HG03571 (cell line): ENCODE measurements around the gene SDR39U1.

Experiments
- ATAC-seq: cut with Tn5 transposase; IDR thresholded peaks from one replicate; pipeline ENCODE4 v1.9.1; 2021; ENCODE audit not compliant: unreplicated experiment

The SDR39U1 gene

GRCh38 chr14:24443053-24443665 lies 583 bp upstream of the SDR39U1 start:
- no peak for ATAC-seq

- ATAC-seq, result no peak
These were observed 704 bp downstream of the SDR39U1 start for GRCh38 chr14:24441904-24442239.

- ATAC-seq, result no peak
These were observed 1.1 kb downstream of the SDR39U1 start for GRCh38 chr14:24441485-24441884.

- no peak for ATAC-seq
These were observed 1.8 kb downstream of the SDR39U1 start for GRCh38 chr14:24440606-24441399.

GRCh38 chr14:24439830-24440605 lies 2.6 kb downstream of the SDR39U1 start:
- ATAC-seq, result no peak

- no peak for ATAC-seq
These were observed 3.3 kb downstream of the SDR39U1 start for GRCh38 chr14:24439257-24439656.

- no peak for ATAC-seq
These were observed 4.1 kb downstream of the SDR39U1 start for GRCh38 chr14:24438223-24439097.

GRCh38 chr14:24437736-24438067 lies 4.9 kb downstream of the SDR39U1 start:
- ATAC-seq, result no peak

GRCh38 chr14:24437020-24437735 lies 5.4 kb downstream of the SDR39U1 start:
- ATAC-seq, result no peak

- peak; percentile 48 for ATAC-seq
These were observed 6.1 kb downstream of the SDR39U1 start for GRCh38 chr14:24436355-24437019.

- ATAC-seq, result no peak
These were observed 6.6 kb downstream of the SDR39U1 start for GRCh38 chr14:24435998-24436354.

GRCh38 chr14:24435192-24435810 lies 7.3 kb downstream of the SDR39U1 start:
- no peak for ATAC-seq

GRCh38 chr14:24434676-24435075 lies 7.9 kb downstream of the SDR39U1 start:
- ATAC-seq, result no peak

GRCh38 chr14:24434036-24434435 lies 8.5 kb downstream of the SDR39U1 start:
- no peak for ATAC-seq

GRCh38 chr14:24432259-24433131 lies 10.1 kb downstream of the SDR39U1 start:
- ATAC-seq, result no peak

- ATAC-seq, result peak; percentile 48
These were observed 10.9 kb downstream of the SDR39U1 start for GRCh38 chr14:24431569-24432258.

- no peak for ATAC-seq
These were observed 11.7 kb downstream of the SDR39U1 start for GRCh38 chr14:24430682-24431568.
